Neutrophil (primary cell): ENCODE measurements around the gene FAM124A.

ENCODE experiments used
- H3K27ac ChIP-seq: fragments of 200-600 bp; sonication (generic); 2 replicates; pipeline ENCODE4 v1.5.1; 2016; ENCODE audit warnings: mild to moderate bottlenecking, moderate library complexity
- H3K27me3 ChIP-seq: fragments of 200-600 bp; sonication (generic); 2 replicates; pipeline ENCODE4 v1.6.0; 2016; ENCODE audit warnings: mild to moderate bottlenecking
- H3K36me3 ChIP-seq: fragments of 200-600 bp; sonication (generic); 2 replicates; pipeline ENCODE4 v1.5.1; 2017
- H3K4me1 ChIP-seq, 2 experiments: fragments of 200-600 bp in 1 of 2; sonication (generic) in 1 of 2; 1 replicate in 1 of 2; 2 replicates in 1 of 2; pipeline versions ENCODE4 v1.5.1 to v1.6.1; 2013 to 2016; ENCODE audit warnings: low read depth in 1 of 2, low read length in 1 of 2, mild to moderate bottlenecking in 1 of 2, moderate library complexity in 1 of 2; ENCODE audit not compliant: control insufficient read depth in 1 of 2, insufficient read depth in 1 of 2
- H3K4me3 ChIP-seq, 2 experiments: fragments of 200-600 bp in 1 of 2; sonication (generic) in 1 of 2; 1 replicate in 1 of 2; 2 replicates in 1 of 2; pipeline ENCODE4 v1.5.1; 2013 to 2016; ENCODE audit warnings: low read depth in 1 of 2, low read length in 1 of 2, mild to moderate bottlenecking in 1 of 2, moderate library complexity in 1 of 2
- H3K9me3 ChIP-seq: fragments of 200-600 bp; sonication (generic); 2 replicates; pipeline ENCODE4 v1.5.1; 2016
- CTCF ChIP-seq: fragments of 200-600 bp; sonication (generic); IDR thresholded peaks from 2 replicates; pipeline ENCODE4 v1.5.1; 2016; ENCODE audit warnings: antibody characterized with exemption

The FAM124A gene

DNA sequence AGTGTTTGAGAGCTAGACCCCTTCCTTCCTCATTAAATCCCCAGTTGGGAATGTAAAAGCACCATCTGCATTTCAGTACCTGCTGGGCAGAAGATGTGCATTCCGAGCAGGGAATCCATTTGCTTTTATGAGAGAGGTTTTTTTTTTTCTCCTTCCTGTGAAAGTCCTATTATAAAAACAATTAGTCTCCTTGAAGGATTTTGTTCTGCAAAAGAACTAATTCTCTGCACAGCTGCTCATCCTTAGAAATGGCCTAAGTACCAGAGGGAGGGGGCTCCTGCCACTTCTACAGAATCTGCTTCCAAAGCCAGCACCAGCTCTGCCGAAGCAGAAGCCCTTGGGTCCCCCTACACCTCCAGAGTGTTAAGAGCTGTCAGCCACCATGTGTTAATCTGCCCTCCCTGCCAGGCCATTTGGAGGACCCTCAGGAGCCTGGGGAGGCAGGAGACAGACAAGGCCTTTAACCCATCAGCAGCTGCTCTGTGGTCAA, 80.9 kb downstream of the FAM124A start:
- H3K27me3 ChIP-seq: no peaks in the 10 kb centered on the region
- H3K36me3 ChIP-seq: no peaks in the 10 kb centered on the region
- TF ChIP-seq CTCF: no peak
- H3K27ac ChIP-seq: no peak overlapping the region
- H3K4me3 ChIP-seq: no peak overlapping the region
- H3K4me1 ChIP-seq: no peaks in the 10 kb centered on the region
- no peaks in the 10 kb centered on the region for H3K9me3 ChIP-seq

DNA sequence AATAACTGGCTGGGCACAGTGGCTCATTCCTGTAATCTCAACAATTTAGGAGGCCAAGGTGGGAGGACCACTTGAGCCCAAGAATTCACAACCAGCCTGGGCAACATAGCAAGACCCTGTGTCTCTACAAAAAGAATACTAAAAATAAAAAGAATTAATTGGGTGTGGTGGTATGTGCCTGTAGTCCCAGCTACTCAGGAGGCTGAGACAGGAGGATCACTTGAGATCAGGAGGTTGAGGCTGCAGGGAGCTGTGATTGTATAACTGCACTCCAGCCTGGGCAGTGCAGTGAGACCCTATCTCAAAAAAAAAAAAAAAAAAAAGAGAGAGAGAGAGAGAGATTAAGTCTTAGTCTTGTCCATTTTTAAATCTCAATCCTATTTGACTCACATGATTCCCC, 81.7 kb downstream of the FAM124A start:
- H3K27me3 ChIP-seq: no peaks in the 10 kb centered on the region
- no peak for TF ChIP-seq CTCF
- H3K36me3 ChIP-seq: no peaks in the 10 kb centered on the region
- no peaks in the 10 kb centered on the region for H3K4me1 ChIP-seq
- H3K9me3 ChIP-seq: no peaks in the 10 kb centered on the region
- no peak overlapping the region for H3K27ac ChIP-seq
- H3K4me3 ChIP-seq: no peak overlapping the region

- no peak overlapping the region for H3K4me3 ChIP-seq
- no peaks in the 10 kb centered on the region for H3K27me3 ChIP-seq
- H3K36me3 ChIP-seq: no peaks in the 10 kb centered on the region
- no peak for TF ChIP-seq CTCF
- H3K4me1 ChIP-seq: no peaks in the 10 kb centered on the region
- H3K27ac ChIP-seq: no peak overlapping the region
- H3K9me3 ChIP-seq: no peaks in the 10 kb centered on the region
Observed at GRCh38 chr13:51305271-51305967, 83.2 kb downstream of the FAM124A start.

DNA sequence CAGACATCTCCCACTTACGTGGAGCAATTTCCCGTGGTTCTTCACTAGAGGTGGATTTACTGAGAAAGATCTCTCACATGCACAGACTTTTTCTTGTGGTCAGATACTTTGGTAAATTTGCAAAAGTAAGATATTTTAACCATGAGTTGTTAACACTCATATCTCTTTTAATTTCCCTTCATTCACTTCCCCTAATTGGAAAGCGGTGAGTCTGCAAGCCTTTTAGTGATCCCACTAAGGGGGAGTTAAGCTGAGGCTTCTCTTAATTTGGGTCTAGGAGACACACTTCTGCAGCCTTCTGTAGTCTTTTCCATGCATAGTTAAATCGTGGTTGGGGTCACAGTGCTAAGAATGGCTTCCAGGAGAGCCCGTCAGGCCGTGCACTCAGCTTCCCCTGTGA, 86.6 kb downstream of the FAM124A start:
- no peaks in the 10 kb centered on the region for H3K4me1 ChIP-seq
- H3K36me3 ChIP-seq: no peaks in the 10 kb centered on the region
- TF ChIP-seq CTCF: no peak
- no peak overlapping the region for H3K27ac ChIP-seq
- H3K9me3 ChIP-seq: no peaks in the 10 kb centered on the region
- H3K4me3 ChIP-seq: no peak overlapping the region
- H3K27me3 ChIP-seq: no peaks in the 10 kb centered on the region

DNA sequence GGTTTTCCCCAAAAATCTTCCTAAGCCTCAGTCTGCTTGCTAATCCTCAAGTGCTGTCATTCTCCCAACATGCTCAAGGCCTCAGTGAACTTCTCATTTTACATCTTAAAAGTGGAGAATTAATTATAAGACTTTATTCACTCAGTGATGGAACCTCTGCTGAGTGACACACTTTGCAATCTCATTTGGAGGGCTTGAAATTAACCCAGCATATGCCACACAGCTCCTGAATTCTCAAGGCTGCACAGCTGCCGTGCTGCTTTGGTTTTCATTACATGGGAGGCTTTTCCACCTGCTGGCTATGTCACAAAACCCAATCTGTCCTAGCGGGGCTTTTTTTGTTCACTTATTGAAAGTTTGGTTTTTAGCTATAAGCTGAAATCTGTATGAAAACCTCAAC, 89.0 kb downstream of the FAM124A start:
- Histone ChIP-seq H3K36me3 (no peaks in the 10 kb centered on the region), H3K4me3 (no peak overlapping the region), H3K27ac (no peak overlapping the region), H3K9me3 (no peaks in the 10 kb centered on the region), H3K4me1 (no peaks in the 10 kb centered on the region), H3K27me3 (no peaks in the 10 kb centered on the region)
- no peak for TF ChIP-seq CTCF
